Tracheal epithelial cell (primary cell): ENCODE data around the gene ZFHX3. TPM values are rescaled to one million over a fixed set of nuclear protein-coding genes. Genes with fewer than 3 reads are reported as not detected.

Experiments
- total RNA-seq: library from RNA; depleted of rRNA; stranded (reverse); fragments of >200 nt; gene quantifications from 2 replicates; pipeline ENCODE4 v1.2.1, GENCODE V29; 2014

The ZFHX3 gene, protein sequence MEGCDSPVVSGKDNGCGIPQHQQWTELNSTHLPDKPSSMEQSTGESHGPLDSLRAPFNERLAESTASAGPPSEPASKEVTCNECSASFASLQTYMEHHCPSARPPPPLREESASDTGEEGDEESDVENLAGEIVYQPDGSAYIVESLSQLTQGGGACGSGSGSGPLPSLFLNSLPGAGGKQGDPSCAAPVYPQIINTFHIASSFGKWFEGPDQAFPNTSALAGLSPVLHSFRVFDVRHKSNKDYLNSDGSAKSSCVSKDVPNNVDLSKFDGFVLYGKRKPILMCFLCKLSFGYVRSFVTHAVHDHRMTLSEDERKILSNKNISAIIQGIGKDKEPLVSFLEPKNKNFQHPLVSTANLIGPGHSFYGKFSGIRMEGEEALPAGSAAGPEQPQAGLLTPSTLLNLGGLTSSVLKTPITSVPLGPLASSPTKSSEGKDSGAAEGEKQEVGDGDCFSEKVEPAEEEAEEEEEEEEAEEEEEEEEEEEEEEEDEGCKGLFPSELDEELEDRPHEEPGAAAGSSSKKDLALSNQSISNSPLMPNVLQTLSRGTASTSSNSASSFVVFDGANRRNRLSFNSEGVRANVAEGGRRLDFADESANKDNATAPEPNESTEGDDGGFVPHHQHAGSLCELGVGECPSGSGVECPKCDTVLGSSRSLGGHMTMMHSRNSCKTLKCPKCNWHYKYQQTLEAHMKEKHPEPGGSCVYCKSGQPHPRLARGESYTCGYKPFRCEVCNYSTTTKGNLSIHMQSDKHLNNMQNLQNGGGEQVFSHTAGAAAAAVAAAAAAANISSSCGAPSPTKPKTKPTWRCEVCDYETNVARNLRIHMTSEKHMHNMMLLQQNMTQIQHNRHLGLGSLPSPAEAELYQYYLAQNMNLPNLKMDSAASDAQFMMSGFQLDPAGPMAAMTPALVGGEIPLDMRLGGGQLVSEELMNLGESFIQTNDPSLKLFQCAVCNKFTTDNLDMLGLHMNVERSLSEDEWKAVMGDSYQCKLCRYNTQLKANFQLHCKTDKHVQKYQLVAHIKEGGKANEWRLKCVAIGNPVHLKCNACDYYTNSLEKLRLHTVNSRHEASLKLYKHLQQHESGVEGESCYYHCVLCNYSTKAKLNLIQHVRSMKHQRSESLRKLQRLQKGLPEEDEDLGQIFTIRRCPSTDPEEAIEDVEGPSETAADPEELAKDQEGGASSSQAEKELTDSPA (N-terminal part only)
- 2.3 and 3.1 TPM in 2 replicates for total RNA-seq

GRCh38 chr16:73047536-73048291 lies at the start of gene ZFHX3:
Gene ZFHX3 (minus strand): TSS chr16:73048128. CDS start chr16:72960145, 87,983 bp downstream.

